ENCODE data around the gene WNT16.
"Not testable (repeated sequence)": the region's sequence is repeated elsewhere in the genome, so short reads cannot be mapped to it uniquely, and the experiment has no call there.

Gene WNT16

GRCh38 chr7:121306565-121306964 is 22.2 kb upstream of the WNT16 start:
- DNase-seq (ENCODE audit: low read depth, low spot score), result no peak

- no peak for DNase-seq (ENCODE audit: low read depth, low spot score)
Measured at GRCh38 chr7:121307021-121307574, 21.7 kb upstream of the WNT16 start.

- DNase-seq (ENCODE audit: low read depth, low spot score), result no peak
Measured at GRCh38 chr7:121313220-121313792, 15.5 kb upstream of the WNT16 start.

- DNase-seq (ENCODE audit: low read depth, low spot score), result no peak
Measured at GRCh38 chr7:121313793-121314676, 14.8 kb upstream of the WNT16 start.

GRCh38 chr7:121315170-121315569 is 13.6 kb upstream of the WNT16 start:
- not testable (repeated sequence) for DNase-seq (ENCODE audit: low read depth, low spot score)

- no peak for DNase-seq (ENCODE audit: low read depth, low spot score)
Measured at GRCh38 chr7:121322460-121322859, 6.3 kb upstream of the WNT16 start.

- no peak for DNase-seq (ENCODE audit: low read depth, low spot score)
Measured at GRCh38 chr7:121323515-121324302, 5.1 kb upstream of the WNT16 start.

- no peak for DNase-seq (ENCODE audit: low read depth, low spot score)
Measured at GRCh38 chr7:121327671-121328070, 1.1 kb upstream of the WNT16 start.

GRCh38 chr7:121329191-121330052 is 622 bp downstream of the WNT16 start:
- DNase-seq (ENCODE audit: low read depth, low spot score), result no peak

GRCh38 chr7:121330053-121330833 is 1.4 kb downstream of the WNT16 start:
- no peak for DNase-seq (ENCODE audit: low read depth, low spot score)

- no peak for DNase-seq (ENCODE audit: low read depth, low spot score)
Measured at GRCh38 chr7:121331048-121331447, 2.2 kb downstream of the WNT16 start.

- DNase-seq (ENCODE audit: low read depth, low spot score), result no peak
Measured at GRCh38 chr7:121331574-121331973, 2.8 kb downstream of the WNT16 start.

- no peak for DNase-seq (ENCODE audit: low read depth, low spot score)
Measured at GRCh38 chr7:121334376-121334775, 5.6 kb downstream of the WNT16 start.

GRCh38 chr7:121334875-121335648 is 6.3 kb downstream of the WNT16 start:
- no peak for DNase-seq (ENCODE audit: low read depth, low spot score)

GRCh38 chr7:121336579-121336978 is 7.8 kb downstream of the WNT16 start:
- no peak for DNase-seq (ENCODE audit: low read depth, low spot score)

GRCh38 chr7:121337398-121337797 is 8.6 kb downstream of the WNT16 start:
- DNase-seq (ENCODE audit: low read depth, low spot score), result no peak

GRCh38 chr7:121339082-121339481 is 10.3 kb downstream of the WNT16 start:
- DNase-seq (ENCODE audit: low read depth, low spot score), result no peak

GRCh38 chr7:121341933-121342332 is 13.1 kb downstream of the WNT16 start:
- no peak for DNase-seq (ENCODE audit: low read depth, low spot score)

- no peak for DNase-seq (ENCODE audit: low read depth, low spot score)
Measured at GRCh38 chr7:121342631-121343030, 13.8 kb downstream of the WNT16 start.

GRCh38 chr7:121343302-121343701 is 14.5 kb downstream of the WNT16 start:
- no peak for DNase-seq (ENCODE audit: low read depth, low spot score)
